OCI-LY7 (cell line): ENCODE measurements around the gene NUDT8. TPM values are rescaled to one million over a fixed set of nuclear protein-coding genes. Genes with fewer than 3 reads are reported as not detected.

Experiments
- BruUV-seq: library from RNA; stranded (reverse); fragments of 400-500 nt; replicated peaks from 2 replicates; lab custom pipeline; 2021; lab: Mats Ljungman, UMichigan
- CTCF ChIA-PET: fragments of 300-600 bp; sonication (Branson Sonifier 250); formaldehyde crosslinking; loops from one replicate; lab custom pipeline; 2022; ENCODE audit warnings: antibody characterized with exemption; ENCODE audit not compliant: unreplicated experiment; lab: Charles Lee
- POLR2A ChIA-PET: fragments of 300-600 bp; sonication (Branson Sonifier 250); formaldehyde crosslinking; loops from one replicate; lab custom pipeline; 2022; ENCODE audit warnings: antibody characterized with exemption; lab: Charles Lee
- DNase-seq: peaks from one replicate; pipeline ENCODE4 v3.0.0-alpha.2; 2015; ENCODE audit warnings: low spot score
- H2AFZ ChIP-seq: fragments of 200-600 bp; sonication (generic), shearing (Covaris generic); 2 replicates; pipeline ENCODE4 v1.6.1; 2014; ENCODE audit warnings: mild to moderate bottlenecking, antibody characterized with exemption, low read length, moderate library complexity
- H3K27ac ChIP-seq: fragments of 200-600 bp; sonication (generic); 2 replicates; pipeline ENCODE4 v1.5.1; 2014; ENCODE audit warnings: mixed run types, low read depth, mild to moderate bottlenecking, moderate library complexity, low read length, inconsistent platforms; ENCODE audit not compliant: poor library complexity, severe bottlenecking
- H3K36me3 ChIP-seq: fragments of 200-600 bp; sonication (generic); 2 replicates; pipeline ENCODE4 v1.6.1; 2014; ENCODE audit warnings: mild to moderate bottlenecking, antibody characterized with exemption, low read length, moderate library complexity, mixed read lengths; ENCODE audit not compliant: insufficient read depth
- H3K4me1 ChIP-seq: fragments of 200-600 bp; sonication (generic); 2 replicates; pipeline ENCODE4 v1.5.1; 2014; ENCODE audit warnings: mild to moderate bottlenecking, low read length; ENCODE audit not compliant: insufficient read depth, poor library complexity, severe bottlenecking
- H3K4me2 ChIP-seq: fragments of 200-600 bp; sonication (generic); 2 replicates; pipeline ENCODE4 v1.6.1; 2014; ENCODE audit warnings: mild to moderate bottlenecking, low read length
- H3K4me3 ChIP-seq: fragments of 200-600 bp; sonication (generic); 2 replicates; pipeline ENCODE4 v1.5.1; 2014; ENCODE audit warnings: mild to moderate bottlenecking, low read depth, low read length; ENCODE audit not compliant: poor library complexity, severe bottlenecking
- H3K79me2 ChIP-seq: fragments of 200-600 bp; sonication (generic); 2 replicates; pipeline ENCODE4 v1.6.1; 2016; ENCODE audit warnings: low read depth, mild to moderate bottlenecking, low read length, moderate library complexity, mixed read lengths; ENCODE audit not compliant: insufficient read depth
- H3K9me2 ChIP-seq: fragments of 200-600 bp; sonication (generic); 2 replicates; pipeline ENCODE4 v1.6.1; 2016; ENCODE audit warnings: mild to moderate bottlenecking, low read length, mixed read lengths; ENCODE audit not compliant: insufficient read depth
- H3K9me3 ChIP-seq: fragments of 200-600 bp; sonication (generic); 2 replicates; pipeline ENCODE4 v1.6.1; 2014; ENCODE audit warnings: mild to moderate bottlenecking, mixed run types, low read length, mixed read lengths
- H4K20me1 ChIP-seq: fragments of 200-600 bp; sonication (generic); 2 replicates; pipeline ENCODE4 v1.6.1; 2014; ENCODE audit warnings: mild to moderate bottlenecking, antibody characterized with exemption, low read length, moderate library complexity, mixed read lengths; ENCODE audit not compliant: insufficient read depth
- EZH2phosphoT487 ChIP-seq: fragments of 200-600 bp; sonication (generic); IDR thresholded peaks from 2 replicates; pipeline ENCODE4 v1.6.1; 2018; ENCODE audit warnings: low read depth, borderline replicate concordance, mild to moderate bottlenecking, mixed run types, antibody characterized with exemption, low read length, moderate library complexity, mixed read lengths
- intact Hi-C: fragments of 100-400 bp; cut with micrococcal nuclease; formaldehyde crosslinking; loops from one replicate; pipeline ENCODE4 v1.10.0; 2022; ENCODE audit not compliant: unreplicated experiment
- total RNA-seq, 2 experiments: library from RNA; depleted of rRNA in 1 of 2; stranded (reverse); fragments of >200 nt in 1 of 2; shearing (Covaris generic) in 1 of 2; gene quantifications; 2 replicates each; pipeline ENCODE4 v1.2.3, GENCODE V29; 2014 to 2022
- TF ChIP-seq, protein P1 (sequence below): fragments of 200-600 bp; sonication (generic); conservative IDR thresholded peaks from 2 replicates; pipeline ENCODE4 v1.5.1; 2014; ENCODE audit warnings: mild to moderate bottlenecking, antibody characterized with exemption, low read length, moderate library complexity, mixed read lengths

The NUDT8 gene
- total RNA-seq, 2 experiments from 2014 or later: 20.4 to 35.4 TPM

DNA sequence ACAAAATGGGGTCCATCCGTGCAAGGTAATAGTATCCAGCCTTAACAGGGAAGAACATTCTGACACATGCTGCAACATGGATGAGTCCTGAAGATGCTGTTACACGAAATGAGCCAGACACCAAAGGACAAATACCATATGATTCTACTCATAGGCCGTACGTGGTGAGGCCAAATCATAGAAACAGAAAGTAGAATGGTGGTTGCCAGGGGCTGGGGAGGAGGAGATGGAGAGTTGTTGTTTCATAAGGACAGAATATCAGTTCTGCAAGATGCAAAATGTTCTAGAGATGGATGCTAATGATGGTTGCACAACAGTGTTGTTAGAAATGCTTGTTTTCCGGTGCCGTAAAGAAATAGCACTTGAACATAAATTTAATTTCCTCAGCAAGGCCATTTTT, 7.2 kb upstream of the NUDT8 start:
- Histone ChIP-seq H4K20me1 (no peaks in the 10 kb centered on the region; the same call in 1 of the 2 replicates), H3K4me2 (no peak overlapping the region), H3K79me2 (no peaks in the 10 kb centered on the region), H3K4me3 (no peak overlapping the region), H2AFZ (no peak overlapping the region), H3K9me3 (no peaks in the 10 kb centered on the region), H3K4me1 (peaks cover 9% of the 10 kb centered on the region), H3K36me3 (no peaks in the 10 kb centered on the region), H3K27ac (no peak overlapping the region), H3K9me2 (no peaks in the 10 kb centered on the region)
- no TSS peak for BruUV-seq
- CTCF ChIA-PET: no interaction called here
- POLR2A ChIA-PET: interaction anchor here (1.6 kb wide), 1 partner anchor 12 kb away, joined by 5 read pairs; no protein-coding TSS in a partner anchor
- intact Hi-C loops: no loop called here
- no peak for DNase-seq
- TF ChIP-seq, protein P1, sequence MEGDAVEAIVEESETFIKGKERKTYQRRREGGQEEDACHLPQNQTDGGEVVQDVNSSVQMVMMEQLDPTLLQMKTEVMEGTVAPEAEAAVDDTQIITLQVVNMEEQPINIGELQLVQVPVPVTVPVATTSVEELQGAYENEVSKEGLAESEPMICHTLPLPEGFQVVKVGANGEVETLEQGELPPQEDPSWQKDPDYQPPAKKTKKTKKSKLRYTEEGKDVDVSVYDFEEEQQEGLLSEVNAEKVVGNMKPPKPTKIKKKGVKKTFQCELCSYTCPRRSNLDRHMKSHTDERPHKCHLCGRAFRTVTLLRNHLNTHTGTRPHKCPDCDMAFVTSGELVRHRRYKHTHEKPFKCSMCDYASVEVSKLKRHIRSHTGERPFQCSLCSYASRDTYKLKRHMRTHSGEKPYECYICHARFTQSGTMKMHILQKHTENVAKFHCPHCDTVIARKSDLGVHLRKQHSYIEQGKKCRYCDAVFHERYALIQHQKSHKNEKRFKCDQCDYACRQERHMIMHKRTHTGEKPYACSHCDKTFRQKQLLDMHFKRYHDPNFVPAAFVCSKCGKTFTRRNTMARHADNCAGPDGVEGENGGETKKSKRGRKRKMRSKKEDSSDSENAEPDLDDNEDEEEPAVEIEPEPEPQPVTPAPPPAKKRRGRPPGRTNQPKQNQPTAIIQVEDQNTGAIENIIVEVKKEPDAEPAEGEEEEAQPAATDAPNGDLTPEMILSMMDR: no peak
- TF ChIP-seq EZH2phosphoT487: no peak

DNA sequence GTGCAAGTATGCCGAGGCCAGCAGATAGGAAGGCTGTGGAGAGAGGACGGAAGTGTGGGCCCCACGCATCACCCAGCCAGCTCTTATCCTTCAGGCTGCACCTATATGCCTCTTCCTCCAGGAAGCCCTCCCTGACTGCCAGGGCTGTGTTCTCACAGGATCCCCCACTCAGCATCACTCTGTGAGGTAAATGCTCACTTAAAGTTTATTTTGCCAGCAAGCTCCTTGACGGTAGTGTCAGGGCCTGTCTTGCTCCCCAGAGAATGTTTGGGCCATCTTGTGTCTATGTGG, 5.4 kb upstream of the NUDT8 start:
- intact Hi-C loops: no loop called here
- Histone ChIP-seq H3K9me3 (no peaks in the 10 kb centered on the region), H4K20me1 (no peaks in the 10 kb centered on the region; the same call in 1 of the 2 replicates), H3K4me1 (peaks cover 16% of the 10 kb centered on the region), H3K9me2 (no peaks in the 10 kb centered on the region), H3K4me2 (no peak overlapping the region), H3K36me3 (no peaks in the 10 kb centered on the region), H2AFZ (no peak overlapping the region), H3K4me3 (no peak overlapping the region), H3K79me2 (no peaks in the 10 kb centered on the region), H3K27ac (no peak overlapping the region)
- DNase-seq: no peak
- ChIA-PET POLR2A (interaction anchor here (0.6 to 1.6 kb wide), 5 partner anchors 12 to 820 kb away, joined by 3 to 6 read pairs (median 4); no protein-coding TSS in a partner anchor), CTCF (interaction anchor here (0.7 kb wide), 1 partner anchor 56 kb away, joined by 3 read pairs; no protein-coding TSS in a partner anchor)
- TF ChIP-seq EZH2phosphoT487: no peak
- TF ChIP-seq, protein P1: no peak
- BruUV-seq: no TSS peak

DNA sequence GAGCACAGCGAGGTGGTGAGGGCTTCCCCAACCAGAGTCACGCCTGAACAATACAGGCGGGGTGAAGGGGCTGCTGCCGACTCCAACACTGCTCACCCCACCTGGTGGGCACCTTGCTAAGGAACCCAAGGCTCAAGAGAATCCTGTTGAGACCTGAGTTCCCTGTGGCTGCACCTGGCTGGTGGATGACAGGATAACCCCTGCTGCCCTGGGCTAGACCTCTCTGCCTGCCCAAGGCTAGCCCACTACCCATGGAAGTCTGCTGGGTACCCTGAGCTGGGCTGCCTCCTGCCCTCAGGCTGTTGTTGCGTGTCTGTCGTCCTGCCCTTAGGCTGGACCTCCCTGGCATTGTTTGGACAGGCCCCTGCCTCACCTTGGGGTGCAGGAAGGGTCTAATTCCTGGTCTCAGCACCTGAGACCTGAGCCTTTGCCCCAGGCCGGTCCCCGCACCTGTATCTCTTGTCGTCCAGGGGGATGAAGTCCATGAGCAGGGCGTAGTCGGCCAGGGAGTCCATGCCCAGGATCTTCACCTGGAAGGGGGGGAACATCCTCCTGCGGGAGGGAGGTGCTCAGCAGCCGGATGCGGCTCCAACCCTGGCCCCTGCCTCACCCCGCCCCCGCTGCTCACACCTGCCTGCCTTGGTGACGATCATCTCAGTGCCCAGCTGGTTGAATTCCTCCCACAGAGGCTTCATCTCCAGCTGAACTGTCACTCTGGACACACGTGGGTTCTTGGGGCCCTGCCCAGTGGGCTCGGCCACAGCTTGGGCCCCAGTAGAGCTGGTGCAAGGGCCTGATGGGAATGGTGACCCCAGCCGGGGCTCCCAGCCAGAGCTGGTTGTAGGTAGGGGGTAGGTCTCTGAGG, 4.9 kb upstream of the NUDT8 start:
- peaks cover 10% of the 10 kb centered on the region for H3K4me1 ChIP-seq
- H3K9me3 ChIP-seq: no peaks in the 10 kb centered on the region
- H4K20me1 ChIP-seq: no peaks in the 10 kb centered on the region; the same call in 1 of the 2 replicates
- intact Hi-C loops: no loop called here
- TF ChIP-seq EZH2phosphoT487: no peak
- TF ChIP-seq, protein P1: no peak
- no peak overlapping the region for H3K4me3 ChIP-seq
- H3K4me2 ChIP-seq: no peak overlapping the region
- no peak for DNase-seq
- H3K79me2 ChIP-seq: no peaks in the 10 kb centered on the region
- BruUV-seq: no TSS peak
- no peak overlapping the region for H2AFZ ChIP-seq
- H3K36me3 ChIP-seq: no peaks in the 10 kb centered on the region
- POLR2A ChIA-PET: interaction anchor here (0.6 kb wide), 2 partner anchors 13 to 54 kb away, joined by 3 to 6 read pairs; no protein-coding TSS in a partner anchor
- no peaks in the 10 kb centered on the region for H3K9me2 ChIP-seq
- no peak overlapping the region for H3K27ac ChIP-seq
- CTCF ChIA-PET: interaction anchor here (0.6 to 0.7 kb wide), 2 partner anchors 57 to 244 kb away, joined by 3 read pairs; no protein-coding TSS in a partner anchor
